Epithelial cell of esophagus (primary cell): ENCODE results near the gene HIRA.

ENCODE experiments used
- DNase-seq: peaks from one replicate; pipeline ENCODE4 v3.0.0; 2010; ENCODE audit warnings: low read depth
- H3K4me3 ChIP-seq: 2 replicates; pipeline ENCODE4 v1.5.1; 2011; ENCODE audit warnings: mild to moderate bottlenecking, low read length, control low read depth
- TF ChIP-seq, protein P1 (sequence below): IDR thresholded peaks from 2 replicates; pipeline ENCODE4 v1.5.1; 2011; ENCODE audit warnings: low read depth, mild to moderate bottlenecking, low read length, control low read depth, inconsistent platforms; ENCODE audit not compliant: insufficient read depth; ENCODE audit errors: missing control alignments

Gene HIRA

DNA sequence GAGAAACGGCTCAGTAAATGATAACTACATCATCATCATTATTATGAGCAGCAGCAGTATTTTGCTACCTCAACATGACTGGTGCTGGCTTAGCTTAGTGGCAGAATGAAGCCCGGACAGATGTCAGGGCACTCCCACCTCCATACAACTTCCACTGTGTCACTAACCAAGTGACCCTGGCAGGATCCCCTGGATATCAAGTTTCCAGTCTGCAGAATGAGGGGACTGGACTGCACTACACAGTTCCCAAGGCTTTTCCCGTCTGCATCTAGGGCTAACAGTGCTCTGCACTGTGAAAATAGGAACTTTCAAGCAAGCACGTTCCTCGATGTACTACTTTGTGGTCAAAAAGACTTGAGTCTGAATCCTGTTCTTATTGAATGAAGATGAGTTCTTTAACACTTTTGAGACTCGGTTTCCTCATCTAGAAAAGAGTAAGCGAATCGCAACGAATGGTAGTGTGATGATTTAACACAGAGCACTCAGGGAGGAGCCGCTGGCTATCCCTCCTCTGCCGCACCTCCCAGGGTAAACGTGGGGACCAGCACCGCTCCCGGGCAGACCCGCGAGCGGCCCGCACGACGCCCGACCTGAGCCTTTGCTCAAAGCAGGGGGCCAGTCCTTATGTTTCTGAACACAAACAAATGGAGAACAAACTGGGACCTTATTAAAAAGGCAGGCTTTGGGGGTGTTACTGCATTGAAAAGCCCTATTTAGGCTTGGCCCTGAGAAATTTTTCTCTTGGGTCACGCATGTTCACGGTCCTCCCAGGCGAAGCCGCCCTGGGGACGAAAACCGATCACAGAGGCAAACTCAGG, 140.9 kb downstream of the HIRA start:
- TF ChIP-seq, protein P1, sequence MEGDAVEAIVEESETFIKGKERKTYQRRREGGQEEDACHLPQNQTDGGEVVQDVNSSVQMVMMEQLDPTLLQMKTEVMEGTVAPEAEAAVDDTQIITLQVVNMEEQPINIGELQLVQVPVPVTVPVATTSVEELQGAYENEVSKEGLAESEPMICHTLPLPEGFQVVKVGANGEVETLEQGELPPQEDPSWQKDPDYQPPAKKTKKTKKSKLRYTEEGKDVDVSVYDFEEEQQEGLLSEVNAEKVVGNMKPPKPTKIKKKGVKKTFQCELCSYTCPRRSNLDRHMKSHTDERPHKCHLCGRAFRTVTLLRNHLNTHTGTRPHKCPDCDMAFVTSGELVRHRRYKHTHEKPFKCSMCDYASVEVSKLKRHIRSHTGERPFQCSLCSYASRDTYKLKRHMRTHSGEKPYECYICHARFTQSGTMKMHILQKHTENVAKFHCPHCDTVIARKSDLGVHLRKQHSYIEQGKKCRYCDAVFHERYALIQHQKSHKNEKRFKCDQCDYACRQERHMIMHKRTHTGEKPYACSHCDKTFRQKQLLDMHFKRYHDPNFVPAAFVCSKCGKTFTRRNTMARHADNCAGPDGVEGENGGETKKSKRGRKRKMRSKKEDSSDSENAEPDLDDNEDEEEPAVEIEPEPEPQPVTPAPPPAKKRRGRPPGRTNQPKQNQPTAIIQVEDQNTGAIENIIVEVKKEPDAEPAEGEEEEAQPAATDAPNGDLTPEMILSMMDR = no peak
- peak overlapping the region; percentile 57 for H3K4me3 ChIP-seq
- DNase-seq = peak; percentile 17

DNA sequence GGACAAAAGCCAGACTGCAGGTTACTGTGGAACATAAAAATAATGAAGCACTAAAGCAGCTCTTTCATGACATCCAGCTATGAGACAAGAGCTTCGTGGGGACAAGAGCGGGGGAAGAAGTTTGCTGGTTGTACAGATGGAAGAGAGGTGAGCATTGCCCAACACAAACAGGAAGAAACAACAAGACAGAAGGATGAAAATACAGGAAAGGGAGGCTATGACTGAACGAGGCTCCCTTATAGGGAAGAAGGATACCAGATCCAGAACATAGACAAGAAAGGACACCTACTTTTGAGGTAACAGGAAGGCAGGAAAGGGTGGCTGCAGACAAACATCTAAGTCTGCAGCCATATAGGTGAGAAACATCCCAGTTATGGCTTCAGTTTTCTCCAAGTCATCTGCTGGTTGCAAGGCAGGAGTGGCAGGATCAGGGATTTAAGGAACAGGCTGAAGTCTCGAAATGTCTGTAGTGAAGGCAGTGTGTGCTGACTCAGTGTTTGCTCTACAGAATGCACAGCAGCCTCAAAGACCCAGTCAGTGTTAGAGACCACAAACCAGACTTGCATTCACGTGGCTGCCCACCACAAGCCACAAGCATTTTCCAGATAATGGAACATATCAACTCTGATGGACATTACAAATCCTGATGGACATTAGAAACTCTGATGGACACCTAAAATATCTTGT, 141.9 kb downstream of the HIRA start:
- H3K4me3 ChIP-seq = no peak overlapping the region
- TF ChIP-seq, protein P1 = no peak
- peak; percentile 70 for DNase-seq

DNA sequence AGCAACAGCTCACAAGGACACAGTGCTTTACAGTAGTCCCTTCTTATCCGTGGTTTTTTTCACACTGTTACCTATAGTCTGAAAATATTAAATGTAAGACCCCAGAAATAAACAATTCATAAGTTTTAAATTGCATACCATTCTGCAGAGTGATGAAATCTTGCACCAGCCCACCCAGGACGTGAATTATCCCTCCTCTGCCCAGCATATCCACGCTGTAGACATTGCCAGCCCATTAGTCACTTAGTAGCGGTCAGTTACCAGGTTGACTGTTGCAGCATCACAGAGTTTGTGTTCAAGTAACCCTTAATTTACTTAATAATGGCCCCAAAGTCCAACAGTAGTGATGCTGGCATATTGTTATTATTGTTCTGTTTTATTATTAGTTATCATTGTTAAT, 143.6 kb downstream of the HIRA start:
- H3K4me3 ChIP-seq = no peak overlapping the region
- peak; percentile 77 for DNase-seq
- TF ChIP-seq, protein P1 = no peak

DNA sequence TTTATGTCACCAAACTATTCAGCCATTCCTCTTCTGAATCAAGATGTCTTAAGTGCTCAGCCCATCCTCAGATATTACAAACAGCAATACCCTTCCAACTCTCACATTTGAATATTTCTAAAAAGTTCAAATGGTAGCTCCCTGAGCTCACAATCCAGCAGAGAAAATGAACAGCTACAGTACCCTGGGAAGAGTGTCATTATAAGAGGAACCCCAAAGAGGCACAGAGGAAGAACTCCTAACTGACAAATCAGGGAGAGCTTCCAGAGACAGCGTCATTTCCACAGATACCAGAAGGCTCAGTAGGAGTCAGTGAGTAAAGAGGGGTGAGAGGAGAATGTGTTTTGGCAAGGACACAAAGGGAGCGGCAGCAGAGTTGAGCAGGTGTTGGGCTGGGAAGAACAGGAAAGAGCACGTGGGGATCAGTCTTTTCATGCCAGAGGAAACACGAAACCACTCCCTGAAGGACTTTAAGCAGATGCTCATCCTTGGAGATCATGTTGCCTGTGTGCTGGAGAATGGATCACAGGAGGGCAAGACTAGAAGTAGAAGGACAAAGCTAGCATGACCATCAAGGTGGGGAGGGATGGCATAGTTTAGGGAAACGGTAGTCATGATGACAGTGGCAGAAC, 144.3 kb downstream of the HIRA start:
- no peak overlapping the region for H3K4me3 ChIP-seq
- DNase-seq = peak; percentile 98
- TF ChIP-seq, protein P1 = no peak

DNA sequence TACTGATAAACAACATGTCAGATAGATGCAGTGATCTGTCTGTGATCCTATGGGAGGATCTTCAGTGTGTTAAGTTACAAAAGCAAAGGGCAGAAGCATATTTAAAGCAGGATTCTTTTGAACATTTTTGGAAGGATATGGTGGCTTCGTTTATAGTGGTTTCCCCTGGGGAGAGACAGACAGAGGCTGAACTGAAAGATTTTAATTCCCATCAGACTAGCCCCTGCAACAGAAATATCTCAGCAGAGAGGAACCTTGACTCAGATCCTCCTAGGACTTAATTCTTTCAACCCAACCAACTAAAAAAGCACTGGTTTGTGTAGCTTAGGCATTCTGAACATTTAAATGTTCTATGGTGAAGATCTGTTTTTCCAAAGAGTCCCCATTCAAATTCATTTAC, 145.7 kb downstream of the HIRA start:
- no peak overlapping the region for H3K4me3 ChIP-seq
- TF ChIP-seq, protein P1 = no peak
- DNase-seq = no peak
